HEK293 (cell line): ENCODE data around the gene TES.
A peak's percentile ranks its signal among the peaks of the same experiment; 100 is the strongest.

ENCODE experiments used
- CTCF ChIA-PET: fragments of 350-600 bp; formaldehyde crosslinking; extraction: SDS; loops from one replicate; lab custom pipeline; 2021; ENCODE audit warnings: antibody characterized with exemption; lab: Yijun Ruan, JAX
- POLR2A ChIA-PET: fragments of 300-600 bp; formaldehyde crosslinking; extraction: SDS; loops from one replicate; lab custom pipeline; 2020; ENCODE audit warnings: antibody characterized with exemption, inconsistent platforms; lab: Yijun Ruan, JAX
- H3K27ac ChIP-seq: fragments of 200-500 bp; sonication (Bioruptor generic); 2 replicates; pipeline ENCODE4 v1.5.1; 2014; ENCODE audit warnings: low read depth, low read length, control low read depth, inconsistent platforms; ENCODE audit errors: extremely low read depth
- H3K36me3 ChIP-seq, 2 experiments: fragments of 200-500 bp in 1 of 2; sonication (Bioruptor generic) in 1 of 2; 1 replicate in 1 of 2; 2 replicates in 1 of 2; pipeline ENCODE4 v1.5.1; 2014 to 2017; ENCODE audit warnings: inconsistent platforms in 2 of 2, low read length in 2 of 2; ENCODE audit not compliant: control insufficient read depth in 2 of 2, insufficient read depth in 1 of 2
- H3K4me1 ChIP-seq: fragments of 200-500 bp; sonication (Bioruptor generic); 2 replicates; pipeline ENCODE4 v1.5.1; 2014; ENCODE audit warnings: mild to moderate bottlenecking, low read length, inconsistent platforms; ENCODE audit not compliant: control insufficient read depth, insufficient read depth
- H3K4me3 ChIP-seq: 2 replicates; pipeline ENCODE4 v1.5.1; 2011; ENCODE audit warnings: low read depth, mild to moderate bottlenecking, control low read depth, low read length, moderate library complexity
- H3K9me3 ChIP-seq: fragments of 200-500 bp; sonication (Bioruptor generic); 2 replicates; pipeline ENCODE4 v1.5.1; 2014; ENCODE audit warnings: low read depth, low read length, inconsistent platforms; ENCODE audit not compliant: control insufficient read depth, insufficient read depth
- GLIS1 ChIP-seq: fragments of 450-650 bp; formaldehyde crosslinking; IDR thresholded peaks from 2 replicates; pipeline ENCODE4 v1.5.1; 2016; ENCODE audit warnings: missing biosample characterization, missing genetic modification characterization
- HOXA7 ChIP-seq: sonication (generic); formaldehyde crosslinking; IDR thresholded peaks from 2 replicates; pipeline ENCODE4 v1.8.1; 2022; ENCODE audit warnings: missing genetic modification reagents, borderline replicate concordance
- IKZF3 ChIP-seq: fragments of 450-650 bp; IDR thresholded peaks from 2 replicates; pipeline ENCODE4 v1.5.0; 2018; ENCODE audit warnings: missing biosample characterization, mild to moderate bottlenecking, missing genetic modification characterization, moderate library complexity
- KLF10 ChIP-seq: fragments of 450-650 bp; IDR thresholded peaks from 2 replicates; pipeline ENCODE4 v1.5.1; 2018; ENCODE audit warnings: missing biosample characterization, mild to moderate bottlenecking, missing genetic modification characterization
- PRDM1 ChIP-seq: fragments of 450-650 bp; formaldehyde crosslinking; IDR thresholded peaks from 2 replicates; pipeline ENCODE4; 2016; ENCODE audit warnings: missing biosample characterization, missing genetic modification characterization
- SCRT2 ChIP-seq: fragments of 450-650 bp; formaldehyde crosslinking; IDR thresholded peaks from 2 replicates; pipeline ENCODE4 v1.5.1; 2016; ENCODE audit warnings: missing biosample characterization, missing genetic modification characterization
- ZBTB20 ChIP-seq: fragments of 450-650 bp; formaldehyde crosslinking; IDR thresholded peaks from 2 replicates; pipeline ENCODE4 v1.5.1; 2016; ENCODE audit warnings: missing biosample characterization, missing genetic modification characterization
- ZBTB48 ChIP-seq: fragments of 450-650 bp; formaldehyde crosslinking; IDR thresholded peaks from 2 replicates; pipeline ENCODE4 v1.5.1; 2016; ENCODE audit warnings: missing biosample characterization, missing genetic modification characterization
- ZBTB8A ChIP-seq: fragments of 450-650 bp; formaldehyde crosslinking; IDR thresholded peaks from 2 replicates; pipeline ENCODE4 v1.5.1; 2016; ENCODE audit warnings: missing biosample characterization, missing genetic modification characterization
- ZFP41 ChIP-seq: fragments of 450-650 bp; formaldehyde crosslinking; IDR thresholded peaks from 2 replicates; pipeline ENCODE4 v1.5.1; 2016; ENCODE audit warnings: missing biosample characterization, missing genetic modification characterization, borderline replicate concordance
- ZNF146 ChIP-seq: fragments of 450-650 bp; formaldehyde crosslinking; IDR thresholded peaks from 2 replicates; pipeline ENCODE4 v1.5.1; 2016; ENCODE audit warnings: missing biosample characterization, missing genetic modification characterization
- ZNF184 ChIP-seq: fragments of 450-650 bp; IDR thresholded peaks from 2 replicates; pipeline ENCODE4 v1.5.1; 2018; ENCODE audit warnings: missing biosample characterization, mild to moderate bottlenecking, missing genetic modification characterization
- ZNF335 ChIP-seq: fragments of 450-650 bp; formaldehyde crosslinking; conservative IDR thresholded peaks from 2 replicates; pipeline ENCODE4 v1.5.1; 2016; ENCODE audit warnings: missing biosample characterization, missing genetic modification characterization
- ZNF433 ChIP-seq: fragments of 450-650 bp; formaldehyde crosslinking; IDR thresholded peaks from 2 replicates; pipeline ENCODE4 v1.5.1; 2016; ENCODE audit warnings: missing biosample characterization, missing genetic modification characterization, low read depth
- ZNF626 ChIP-seq: fragments of 450-650 bp; sonication (Bioruptor Pico); formaldehyde crosslinking; IDR thresholded peaks from 2 replicates; pipeline ENCODE4 v1.5.1; 2018; ENCODE audit warnings: missing biosample characterization, missing genetic modification characterization, inconsistent platforms
- ZNF629 ChIP-seq: fragments of 450-650 bp; formaldehyde crosslinking; IDR thresholded peaks from 2 replicates; pipeline ENCODE4 v1.5.1; 2017; ENCODE audit warnings: missing biosample characterization, missing genetic modification characterization
- ZNF768 ChIP-seq: fragments of 450-650 bp; formaldehyde crosslinking; IDR thresholded peaks from 2 replicates; pipeline ENCODE4 v1.5.1; 2018; ENCODE audit warnings: missing biosample characterization, mild to moderate bottlenecking, missing genetic modification characterization
- TF ChIP-seq, protein P1 (sequence below): fragments of 450-650 bp; formaldehyde crosslinking; IDR thresholded peaks from 2 replicates; pipeline ENCODE4 v1.5.1; 2017; ENCODE audit warnings: missing biosample characterization, missing genetic modification characterization
- TF ChIP-seq, protein P2 (sequence below): fragments of 450-650 bp; formaldehyde crosslinking; optimal IDR thresholded peaks from 2 replicates; pipeline ENCODE3; 2016; ENCODE audit warnings: missing biosample characterization, mild to moderate bottlenecking, missing genetic modification characterization
- TF ChIP-seq, protein P3 (sequence below): fragments of 450-650 bp; IDR thresholded peaks from 2 replicates; pipeline ENCODE4 v1.5.1; 2018; ENCODE audit warnings: missing biosample characterization, mild to moderate bottlenecking, missing genetic modification characterization

The TES gene

DNA sequence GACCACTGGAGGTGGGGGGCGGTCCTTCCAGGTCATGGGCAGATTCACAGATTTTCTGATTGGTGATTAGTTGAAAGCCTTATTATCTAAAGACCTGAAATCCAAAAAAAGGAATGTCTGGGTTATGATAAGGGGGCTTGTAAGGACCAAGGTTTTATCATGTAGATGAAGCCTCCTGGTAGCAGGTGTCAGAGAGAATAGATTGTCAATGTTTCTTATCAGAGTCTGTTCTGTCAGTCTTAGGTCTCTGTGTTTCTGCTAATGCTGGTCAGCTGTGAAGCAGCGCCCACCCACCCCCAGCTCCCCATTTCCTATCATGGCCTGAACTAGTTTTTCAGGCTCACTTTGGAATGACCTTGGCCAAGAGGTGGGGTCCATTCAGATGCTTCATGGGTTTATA is 21.2 kb downstream of the TES start:
- ChIA-PET CTCF (interaction anchor here (0.6 to 3.6 kb wide), 8 partner anchors 11 to 615 kb away, joined by 3 to 23 read pairs (median 3); partner anchors contain the start of gene TES), POLR2A (interaction anchor here (0.6 kb wide), 2 partner anchors 16 to 120 kb away, joined by 3 to 6 read pairs; no protein-coding TSS in a partner anchor)
- TF ChIP-seq, protein P1, sequence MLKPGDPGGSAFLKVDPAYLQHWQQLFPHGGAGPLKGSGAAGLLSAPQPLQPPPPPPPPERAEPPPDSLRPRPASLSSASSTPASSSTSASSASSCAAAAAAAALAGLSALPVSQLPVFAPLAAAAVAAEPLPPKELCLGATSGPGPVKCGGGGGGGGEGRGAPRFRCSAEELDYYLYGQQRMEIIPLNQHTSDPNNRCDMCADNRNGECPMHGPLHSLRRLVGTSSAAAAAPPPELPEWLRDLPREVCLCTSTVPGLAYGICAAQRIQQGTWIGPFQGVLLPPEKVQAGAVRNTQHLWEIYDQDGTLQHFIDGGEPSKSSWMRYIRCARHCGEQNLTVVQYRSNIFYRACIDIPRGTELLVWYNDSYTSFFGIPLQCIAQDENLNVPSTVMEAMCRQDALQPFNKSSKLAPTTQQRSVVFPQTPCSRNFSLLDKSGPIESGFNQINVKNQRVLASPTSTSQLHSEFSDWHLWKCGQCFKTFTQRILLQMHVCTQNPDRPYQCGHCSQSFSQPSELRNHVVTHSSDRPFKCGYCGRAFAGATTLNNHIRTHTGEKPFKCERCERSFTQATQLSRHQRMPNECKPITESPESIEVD (tag by site-specific recombination) = no peak
- TF ChIP-seq KLF10 = no peak
- no peak for TF ChIP-seq ZNF184
- no peak for TF ChIP-seq ZBTB8A (tag by site-specific recombination)
- TF ChIP-seq ZFP41 (tag by site-specific recombination) = no peak
- TF ChIP-seq ZNF146 (tag by site-specific recombination) = no peak
- TF ChIP-seq PRDM1 (tag by site-specific recombination) = no peak
- no peak for TF ChIP-seq ZNF768 (tag by site-specific recombination)
- TF ChIP-seq ZNF629 = no peak
- TF ChIP-seq SCRT2 (tag by site-specific recombination) = no peak
- no peak for TF ChIP-seq ZBTB48
- TF ChIP-seq ZNF335 (tag by site-specific recombination) = no peak
- TF ChIP-seq, protein P2, sequence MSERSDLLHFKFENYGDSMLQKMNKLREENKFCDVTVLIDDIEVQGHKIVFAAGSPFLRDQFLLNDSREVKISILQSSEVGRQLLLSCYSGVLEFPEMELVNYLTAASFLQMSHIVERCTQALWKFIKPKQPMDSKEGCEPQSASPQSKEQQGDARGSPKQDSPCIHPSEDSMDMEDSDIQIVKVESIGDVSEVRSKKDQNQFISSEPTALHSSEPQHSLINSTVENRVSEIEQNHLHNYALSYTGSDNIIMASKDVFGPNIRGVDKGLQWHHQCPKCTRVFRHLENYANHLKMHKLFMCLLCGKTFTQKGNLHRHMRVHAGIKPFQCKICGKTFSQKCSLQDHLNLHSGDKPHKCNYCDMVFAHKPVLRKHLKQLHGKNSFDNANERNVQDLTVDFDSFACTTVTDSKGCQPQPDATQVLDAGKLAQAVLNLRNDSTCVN (tag by site-specific recombination) = no peak
- no peak for TF ChIP-seq IKZF3 (tag by site-specific recombination)
- TF ChIP-seq HOXA7 = no peak
- TF ChIP-seq ZNF433 (tag by site-specific recombination) = no peak
- TF ChIP-seq ZBTB20 (tag by site-specific recombination) = no peak
- TF ChIP-seq, protein P3, sequence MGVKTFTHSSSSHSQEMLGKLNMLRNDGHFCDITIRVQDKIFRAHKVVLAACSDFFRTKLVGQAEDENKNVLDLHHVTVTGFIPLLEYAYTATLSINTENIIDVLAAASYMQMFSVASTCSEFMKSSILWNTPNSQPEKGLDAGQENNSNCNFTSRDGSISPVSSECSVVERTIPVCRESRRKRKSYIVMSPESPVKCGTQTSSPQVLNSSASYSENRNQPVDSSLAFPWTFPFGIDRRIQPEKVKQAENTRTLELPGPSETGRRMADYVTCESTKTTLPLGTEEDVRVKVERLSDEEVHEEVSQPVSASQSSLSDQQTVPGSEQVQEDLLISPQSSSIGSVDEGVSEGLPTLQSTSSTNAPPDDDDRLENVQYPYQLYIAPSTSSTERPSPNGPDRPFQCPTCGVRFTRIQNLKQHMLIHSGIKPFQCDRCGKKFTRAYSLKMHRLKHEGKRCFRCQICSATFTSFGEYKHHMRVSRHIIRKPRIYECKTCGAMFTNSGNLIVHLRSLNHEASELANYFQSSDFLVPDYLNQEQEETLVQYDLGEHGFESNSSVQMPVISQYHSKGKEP (tag by site-specific recombination) = no peak
- TF ChIP-seq GLIS1 (tag by site-specific recombination) = no peak
- H3K36me3 ChIP-seq = peaks cover 0 to under 1% of the 10 kb centered on the region in 2 experiments; a peak in 1 of 3 replicates
- no peak overlapping the region for H3K27ac ChIP-seq
- no peaks in the 10 kb centered on the region for H3K9me3 ChIP-seq
- no peak overlapping the region for H3K4me3 ChIP-seq
- peaks cover 36% of the 10 kb centered on the region for H3K4me1 ChIP-seq

DNA sequence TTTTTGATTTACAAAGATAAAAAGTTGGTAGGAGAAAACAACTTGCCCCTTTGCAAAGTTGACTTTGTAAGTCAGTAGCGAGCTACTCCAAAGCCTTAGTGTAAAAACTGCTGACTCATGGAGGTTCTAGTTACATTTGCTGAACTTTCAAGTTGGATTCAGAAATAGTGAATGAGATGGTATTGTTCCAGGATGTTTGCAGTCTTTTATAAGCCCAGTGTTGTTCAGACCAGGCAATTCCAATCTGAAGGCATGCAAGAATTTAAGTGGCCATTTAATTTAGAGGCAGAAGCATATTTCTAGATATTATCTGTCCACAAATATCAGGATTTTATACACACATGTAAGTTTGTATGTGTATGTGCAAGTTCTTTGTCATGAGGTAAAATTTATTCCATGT is 21.6 kb downstream of the TES start:
- Histone ChIP-seq H3K4me1 (peaks cover 35% of the 10 kb centered on the region), H3K36me3 (peaks cover 0 to 4% of the 10 kb centered on the region in 2 experiments; a peak in 1 of 3 replicates), H3K4me3 (no peak overlapping the region), H3K9me3 (no peaks in the 10 kb centered on the region), H3K27ac (no peak overlapping the region)
- POLR2A ChIA-PET = interaction anchor here (0.6 kb wide), 1 partner anchor 120 kb away, joined by 6 read pairs; no protein-coding TSS in a partner anchor
- TF ChIP-seq ZBTB8A (tag by site-specific recombination) = peak; percentile 29; the same call in 1 of the 2 replicates
- no peak for TF ChIP-seq ZNF626 (tag by site-specific recombination)
- CTCF ChIA-PET = interaction anchor here (0.6 to 3.6 kb wide), 5 partner anchors 11 to 353 kb away, joined by 3 to 23 read pairs (median 5); partner anchors contain the start of gene TES
